Measurements from ENCODE around the gene PARVB. TPM values are rescaled to one million over a fixed set of nuclear protein-coding genes. Genes with fewer than 3 reads are reported as not detected.
"Not testable (repeated sequence)": the region's sequence is repeated elsewhere in the genome, so short reads cannot be mapped to it uniquely, and the experiment has no call there.

PARVB gene
- total and polyA plus RNA-seq, 10 of the 15 experiments (the other 5 are each of a cell fraction or from before 2014, with no cell fraction given) = 5.2 to 264 (median 76.0) TPM

GRCh38 chr22:44014241-44014640, 9.9 kb upstream of the PARVB start:
- no peak for TF ChIP-seq POLR2AphosphoS2 (IDR thresholded peaks at IDR 0.05; ENCODE audit: low read depth, low read length)
- no peak for TF ChIP-seq ZZZ3 (IDR thresholded peaks at IDR 0.05; ENCODE audit: control insufficient read depth, insufficient read length, low read depth)
- no peak for TF ChIP-seq CBX5 (IDR thresholded peaks at IDR 0.05; ENCODE audit: low read depth)
- TF ChIP-seq SIN3A (IDR thresholded peaks at IDR 0.05; ENCODE audit: low read depth, low read length) = no peak
- TF ChIP-seq YY1 (IDR thresholded peaks at IDR 0.05; ENCODE audit: low read depth, low read length) = no peak
- TF ChIP-seq FOS (IDR thresholded peaks at IDR 0.05; ENCODE audit: borderline replicate concordance, extremely low read depth, insufficient read length) = no peak
- TF ChIP-seq CBX3 (IDR thresholded peaks at IDR 0.05; ENCODE audit: borderline replicate concordance, low read depth) = no peak
- no peak for TF ChIP-seq CREB1 (IDR thresholded peaks at IDR 0.05; ENCODE audit: low read depth)
- no peak for TF ChIP-seq DPF2 (IDR thresholded peaks at IDR 0.05)
- TF ChIP-seq BCL11A (IDR thresholded peaks at IDR 0.05; ENCODE audit: low read depth, low read length) = no peak
- no peak for TF ChIP-seq RAD51 (IDR thresholded peaks at IDR 0.05)
- no peak for TF ChIP-seq IKZF2 (IDR thresholded peaks at IDR 0.05)
- TF ChIP-seq RELA (IDR thresholded peaks at IDR 0.05; ENCODE audit: borderline replicate concordance, partially characterized antibody) = no peak
- TF ChIP-seq ZBTB33 (IDR thresholded peaks at IDR 0.05) = no peak
- TF ChIP-seq ZNF217 (IDR thresholded peaks at IDR 0.05) = no peak
- ChIA-PET CTCF (interaction anchor here (0.6 to 1.7 kb wide), 3 partner anchors 21 to 67 kb away, joined by 3 to 6 read pairs (median 4); no protein-coding TSS in a partner anchor), SMC1A (ENCODE audit: uncharacterized antibody, unreplicated experiment) (interaction anchor here (0.6 to 1.9 kb wide), 5 partner anchors 10 to 340 kb away, joined by 3 to 7 read pairs (median 3); partner anchors contain the start of gene PARVB), POLR2A (no interaction called here), RAD21 (ENCODE audit: unreplicated experiment) (no interaction called here)
- no peaks in the 10 kb centered on the region for H4K20me1 ChIP-seq (ENCODE audit: control insufficient read depth, insufficient read depth)
- H3K27ac ChIP-seq (ENCODE audit: control insufficient read depth, insufficient read depth) = no peak overlapping the region
- BruUV-seq (replicated peaks) = no TSS peak
- in situ Hi-C loops (cut with MboI) = no loop called here
- ATAC-seq (no peak), DNase-seq (ENCODE audit: low read depth, low spot score) (no peak), FAIRE-seq (no peak)
- no peak overlapping the region for H3K4me2 ChIP-seq (ENCODE audit: control insufficient read depth, insufficient read depth)
- intact Hi-C loops (cut with micrococcal nuclease; ENCODE audit: unreplicated experiment) = no loop called here
- H3K9me3 ChIP-seq (replicated peaks; ENCODE audit: control insufficient read depth, insufficient read depth, low read length) = no peaks in the 10 kb centered on the region
- no peak overlapping the region for H3K4me3 ChIP-seq
- no peaks in the 10 kb centered on the region for H3K27me3 ChIP-seq (replicated peaks in 1 of 2; ENCODE audit: control insufficient read depth in 2 of 2, insufficient read depth in 2 of 2, low read length in 1 of 2)
- no peak overlapping the region for H2AFZ ChIP-seq (ENCODE audit: control insufficient read depth, low read depth, low read length)
- H3K4me1 ChIP-seq (ENCODE audit: control insufficient read depth, insufficient read depth, low read length) = no peaks in the 10 kb centered on the region; the same call in 1 of the 2 replicates
- no peaks in the 10 kb centered on the region for H3K36me3 ChIP-seq (ENCODE audit: control insufficient read depth in 2 of 2, insufficient read depth in 2 of 2, low read length in 1 of 2)
- 38% methylated on average over 2 of the region's 2 CpGs for WGBS (ENCODE audit: insufficient coverage, insufficient replicate concordance, low lambda C conversion rate, missing lambda C conversion rate)
- no peak overlapping the region for H3K9ac ChIP-seq (ENCODE audit: control insufficient read depth, insufficient read depth, low read length)
- no peaks in the 10 kb centered on the region for H3K79me2 ChIP-seq (ENCODE audit: control insufficient read depth, insufficient read depth, low read length)

GRCh38 chr22:44016586-44016985, 7.5 kb upstream of the PARVB start:
- H3K4me1 ChIP-seq (ENCODE audit: control insufficient read depth, insufficient read depth, low read length); H3K27ac ChIP-seq (ENCODE audit: control insufficient read depth, insufficient read depth); H3K27me3 ChIP-seq (replicated peaks in 1 of 2; ENCODE audit: control insufficient read depth in 2 of 2, insufficient read depth in 2 of 2, low read length in 1 of 2); H2AFZ ChIP-seq (ENCODE audit: control insufficient read depth, low read depth, low read length); in situ Hi-C loops (cut with MboI); H3K9ac ChIP-seq (ENCODE audit: control insufficient read depth, insufficient read depth, low read length); BruUV-seq (replicated peaks); H3K4me3 ChIP-seq; FAIRE-seq; intact Hi-C loops (cut with micrococcal nuclease; ENCODE audit: unreplicated experiment); H4K20me1 ChIP-seq (ENCODE audit: control insufficient read depth, insufficient read depth); H3K4me2 ChIP-seq (ENCODE audit: control insufficient read depth, insufficient read depth); H3K36me3 ChIP-seq (ENCODE audit: control insufficient read depth in 2 of 2, insufficient read depth in 2 of 2, low read length in 1 of 2); H3K9me3 ChIP-seq (replicated peaks; ENCODE audit: control insufficient read depth, insufficient read depth, low read length); ATAC-seq; H3K79me2 ChIP-seq (ENCODE audit: control insufficient read depth, insufficient read depth, low read length); DNase-seq (ENCODE audit: low read depth, low spot score): not testable (repeated sequence)
- 86% methylated on average over 3 of the region's 3 CpGs for WGBS (ENCODE audit: insufficient coverage, insufficient replicate concordance, low lambda C conversion rate, missing lambda C conversion rate)
- ChIA-PET CTCF (interaction anchor here (0.8 to 1.4 kb wide), 2 partner anchors 15 to 23 kb away, joined by 3 to 7 read pairs; no protein-coding TSS in a partner anchor), RAD21 (ENCODE audit: unreplicated experiment) (interaction anchor here (1.1 kb wide), 1 partner anchor 23 kb away, joined by 3 read pairs; no protein-coding TSS in a partner anchor), POLR2A (interaction anchor here (0.7 kb wide), 1 partner anchor 10 kb away, joined by 3 read pairs; no protein-coding TSS in a partner anchor), SMC1A (ENCODE audit: uncharacterized antibody, unreplicated experiment) (interaction anchor here (0.6 to 2.0 kb wide), 3 partner anchors 10 to 321 kb away, joined by 3 to 15 read pairs (median 3); no protein-coding TSS in a partner anchor)

Data from GM12878 (cell line).